Measurements from ENCODE around the gene PTCH1.

PTCH1 gene

GRCh38 chr9:95420518-95420917 lies 96.3 kb downstream of the PTCH1 start:
- Mint-ChIP-seq H3K27ac (no peak overlapping the region), H3K4me1 (no peaks in the 10 kb centered on the region), H3K4me3 (no peak overlapping the region), H3K9me3 (peaks cover 19% of the 10 kb centered on the region), H3K27me3 (peaks cover 16% of the 10 kb centered on the region), H3K36me3 (peaks cover 8% of the 10 kb centered on the region)
- ATAC-seq (ENCODE audit: low read depth), result no peak
- no peak for DNase-seq (ENCODE audit: low spot score in 2 of 2)

GRCh38 chr9:95419444-95419843 lies 97.3 kb downstream of the PTCH1 start:
- Mint-ChIP-seq H3K4me3 (no peak overlapping the region), H3K27me3 (peaks cover 16% of the 10 kb centered on the region), H3K36me3 (peaks cover 8% of the 10 kb centered on the region), H3K27ac (no peak overlapping the region), H3K4me1 (no peaks in the 10 kb centered on the region), H3K9me3 (peaks cover 19% of the 10 kb centered on the region)
- DNase-seq (ENCODE audit: low spot score in 2 of 2), result no peak
- no peak for ATAC-seq (ENCODE audit: low read depth)

- Mint-ChIP-seq H3K27ac (no peak overlapping the region), H3K27me3 (peaks cover 25% of the 10 kb centered on the region), H3K9me3 (peaks cover 8% of the 10 kb centered on the region), H3K36me3 (peaks cover 6% of the 10 kb centered on the region), H3K4me1 (no peaks in the 10 kb centered on the region), H3K4me3 (no peak overlapping the region)
- DNase-seq (ENCODE audit: low spot score in 2 of 2) (no peak), ATAC-seq (ENCODE audit: low read depth) (no peak)
Observed at GRCh38 chr9:95415158-95415557, 101.6 kb downstream of the PTCH1 start.

- Mint-ChIP-seq H3K27ac (no peak overlapping the region), H3K9me3 (peaks cover 8% of the 10 kb centered on the region), H3K36me3 (peaks cover 6% of the 10 kb centered on the region), H3K27me3 (peaks cover 25% of the 10 kb centered on the region), H3K4me3 (no peak overlapping the region), H3K4me1 (no peaks in the 10 kb centered on the region)
- ATAC-seq (ENCODE audit: low read depth), result no peak
- DNase-seq (ENCODE audit: low spot score in 2 of 2), result no peak
Observed at GRCh38 chr9:95413793-95414192, 103.0 kb downstream of the PTCH1 start.

DNA sequence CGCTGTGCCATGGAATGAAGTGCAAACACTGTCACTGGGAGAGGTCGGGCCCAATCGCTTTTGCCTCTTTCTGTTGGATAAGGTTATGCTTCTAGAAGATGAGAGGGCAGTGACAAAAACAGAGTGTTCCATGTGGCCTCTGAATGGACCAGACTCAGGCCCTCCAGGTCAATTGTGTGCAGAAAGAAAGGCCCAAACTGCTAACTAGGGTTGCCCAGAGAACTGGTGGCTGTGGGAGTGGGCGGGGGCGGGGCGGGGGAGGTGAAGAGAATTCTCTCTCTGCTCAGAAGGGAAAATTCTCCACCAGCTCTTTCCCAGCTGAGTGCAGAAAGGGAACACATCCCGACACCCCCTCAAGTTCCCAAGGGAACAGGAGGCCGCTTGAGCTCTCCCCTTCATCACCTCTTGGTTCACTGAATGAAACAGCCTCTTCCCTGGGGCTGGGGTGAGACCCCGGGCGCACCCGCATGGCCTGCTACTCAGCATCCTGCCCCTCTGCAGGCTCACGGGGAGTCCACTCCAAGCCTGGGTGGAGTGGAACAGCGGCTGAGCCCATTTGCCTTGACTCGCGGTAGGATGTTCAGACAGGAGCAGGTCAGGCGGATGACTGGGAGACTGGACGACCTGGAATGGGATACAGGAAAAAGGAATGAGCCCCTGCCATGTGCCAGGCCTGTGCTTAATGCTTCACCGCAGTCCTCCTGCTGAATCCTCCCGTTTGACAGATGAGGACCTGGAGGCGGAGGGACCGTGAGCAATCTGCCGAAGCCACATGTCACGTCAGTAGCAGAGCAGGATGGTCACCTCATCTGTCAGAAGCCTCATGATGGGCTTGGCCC lies 105.5 kb downstream of the PTCH1 start:
- peaks cover 2% of the 10 kb centered on the region for H3K9me3 Mint-ChIP-seq
- peaks cover 2% of the 10 kb centered on the region for H3K36me3 Mint-ChIP-seq
- DNase-seq (ENCODE audit: low spot score in 2 of 2) (no peak), ATAC-seq (ENCODE audit: low read depth) (no peak)
- no peak overlapping the region for H3K27ac Mint-ChIP-seq
- no peaks in the 10 kb centered on the region for H3K4me1 Mint-ChIP-seq
- H3K27me3 Mint-ChIP-seq, result peaks cover 21% of the 10 kb centered on the region
- H3K4me3 Mint-ChIP-seq, result no peak overlapping the region

- Mint-ChIP-seq H3K27ac (no peak overlapping the region), H3K9me3 (no peaks in the 10 kb centered on the region), H3K4me1 (no peaks in the 10 kb centered on the region), H3K4me3 (no peak overlapping the region), H3K36me3 (no peaks in the 10 kb centered on the region), H3K27me3 (peaks cover 19% of the 10 kb centered on the region)
- ATAC-seq (ENCODE audit: low read depth), result no peak
- DNase-seq (ENCODE audit: low spot score in 2 of 2), result no peak
Observed at GRCh38 chr9:95409650-95410426, 106.9 kb downstream of the PTCH1 start.

- H3K27ac Mint-ChIP-seq, result no peak overlapping the region
- no peaks in the 10 kb centered on the region for H3K36me3 Mint-ChIP-seq
- no peak for ATAC-seq (ENCODE audit: low read depth)
Observed at GRCh38 chr9:95407524-95407923, 109.2 kb downstream of the PTCH1 start.

DNA sequence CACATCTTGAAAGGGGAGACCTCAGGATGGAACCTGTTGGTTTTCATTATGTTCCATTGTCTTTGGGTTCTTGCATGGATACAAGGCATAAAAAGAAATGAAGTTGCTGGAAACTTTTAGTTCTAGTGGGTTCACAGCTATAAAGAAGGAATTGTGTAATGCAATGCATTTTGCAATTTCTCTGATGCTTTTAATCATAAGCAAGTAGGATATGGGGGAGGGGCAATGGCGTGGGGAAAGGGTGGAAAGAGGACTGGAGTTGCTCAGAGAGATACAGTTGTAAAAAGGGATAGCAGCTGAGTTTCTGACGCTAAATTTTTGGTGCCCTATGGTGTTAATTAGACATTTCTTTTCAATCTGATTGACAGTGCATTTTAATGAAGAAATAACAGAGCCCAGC lies 110.7 kb downstream of the PTCH1 start:
- Mint-ChIP-seq H3K27ac (no peak overlapping the region), H3K36me3 (no peaks in the 10 kb centered on the region), H3K27me3 (peaks cover 4% of the 10 kb centered on the region), H3K4me3 (no peak overlapping the region), H3K4me1 (no peaks in the 10 kb centered on the region), H3K9me3 (peaks cover 4% of the 10 kb centered on the region)
- DNase-seq (ENCODE audit: low spot score in 2 of 2) (no peak), ATAC-seq (ENCODE audit: low read depth) (no peak)

More at GRCh38 chr9:95407524-95407923, 109.2 kb downstream of the PTCH1 start:
- no peak for DNase-seq (ENCODE audit: low spot score in 2 of 2)
- H3K9me3 Mint-ChIP-seq, result no peaks in the 10 kb centered on the region
- no peaks in the 10 kb centered on the region for H3K4me1 Mint-ChIP-seq
- no peak overlapping the region for H3K4me3 Mint-ChIP-seq
- peaks cover 14% of the 10 kb centered on the region for H3K27me3 Mint-ChIP-seq

GRCh38 chr9:95399261-95399660 lies 117.5 kb downstream of the PTCH1 start:
- H3K27ac Mint-ChIP-seq, result no peak overlapping the region
- peaks cover 2% of the 10 kb centered on the region for H3K36me3 Mint-ChIP-seq
- DNase-seq (ENCODE audit: low spot score in 2 of 2) (no peak), ATAC-seq (ENCODE audit: low read depth) (no peak)
- H3K9me3 Mint-ChIP-seq, result peaks cover 9% of the 10 kb centered on the region
- H3K4me1 Mint-ChIP-seq, result no peaks in the 10 kb centered on the region
- H3K4me3 Mint-ChIP-seq, result no peak overlapping the region
- peaks cover 2% of the 10 kb centered on the region for H3K27me3 Mint-ChIP-seq
